Activated naive CD8-positive, alpha-beta T cell treated with anti-CD3 and anti-CD28 coated beads, Interleukin-2, amount 50 U/mL, for 16 hours (primary cell): ENCODE results near the gene HCRT.
"Not testable (repeated sequence)": the region's sequence is repeated elsewhere in the genome, so short reads cannot be mapped to it uniquely, and the experiment has no call there.

Source experiments
- DNase-seq: peaks from one replicate; pipeline ENCODE4 v3.0.0-alpha.2; 2020; ENCODE audit warnings: low read depth, low spot score

The HCRT gene

GRCh38 chr17:42184713-42185620 lies at the start of gene HCRT:
HCRT (minus strand) TSS chr17:42185452; CDS start chr17:42185365, 87 bp downstream.
- DNase-seq: no peak

- no peak for DNase-seq
Measured at GRCh38 chr17:42233994-42234393, 48.7 kb upstream of the HCRT start.

- DNase-seq: no peak
Measured at GRCh38 chr17:42233156-42233555, 47.9 kb upstream of the HCRT start.

- no peak for DNase-seq
Measured at GRCh38 chr17:42230225-42230624, 45.0 kb upstream of the HCRT start.

GRCh38 chr17:42227849-42228700 lies 42.8 kb upstream of the HCRT start:
- no peak for DNase-seq

- no peak for DNase-seq
Measured at GRCh38 chr17:42225646-42226045, 40.4 kb upstream of the HCRT start.

GRCh38 chr17:42224651-42225050 lies 39.4 kb upstream of the HCRT start:
- no peak for DNase-seq

- peak; percentile 17 for DNase-seq
Measured at GRCh38 chr17:42221886-42222745, 36.9 kb upstream of the HCRT start.

- not testable (repeated sequence) for DNase-seq
Measured at GRCh38 chr17:42219280-42219679, 34.0 kb upstream of the HCRT start.

- no peak for DNase-seq
Measured at GRCh38 chr17:42214156-42214555, 28.9 kb upstream of the HCRT start.

- DNase-seq: no peak
Measured at GRCh38 chr17:42212382-42212781, 27.1 kb upstream of the HCRT start.

- not testable (repeated sequence) for DNase-seq
Measured at GRCh38 chr17:42211921-42212341, 26.7 kb upstream of the HCRT start.

- no peak for DNase-seq
Measured at GRCh38 chr17:42210046-42210445, 24.8 kb upstream of the HCRT start.

GRCh38 chr17:42206153-42206612 lies 20.9 kb upstream of the HCRT start:
- DNase-seq: not testable (repeated sequence)

GRCh38 chr17:42203354-42203753 lies 18.1 kb upstream of the HCRT start:
- no peak for DNase-seq

- DNase-seq: no peak
Measured at GRCh38 chr17:42202696-42203095, 17.4 kb upstream of the HCRT start.

- DNase-seq: no peak
Measured at GRCh38 chr17:42202159-42202558, 16.9 kb upstream of the HCRT start.

GRCh38 chr17:42201458-42201772 lies 16.2 kb upstream of the HCRT start:
- no peak for DNase-seq

- no peak for DNase-seq
Measured at GRCh38 chr17:42200706-42201457, 15.6 kb upstream of the HCRT start.

GRCh38 chr17:42199416-42200011 lies 14.3 kb upstream of the HCRT start:
- no peak for DNase-seq
